Lower lobe of right lung (tissue), 2 donors: ENCODE measurements around the gene DENND4B. TPM values are rescaled to one million over a fixed set of nuclear protein-coding genes. Genes with fewer than 3 reads are reported as not detected.

Experiments used
- ATAC-seq, 2 donors: fragments of 200-7000 bp; cut with Tn5 transposase; one replicate each; pipeline ENCODE4 v1.9.1; 2020 to 2022; ENCODE audit warnings: mild to moderate bottlenecking in 2 of 2, moderate library complexity in 2 of 2
- DNase-seq: peaks from one replicate; pipeline ENCODE4 v3.0.0-alpha.2; 2020
- H3K27ac ChIP-seq: fragments of 200-600 bp; one replicate; pipeline ENCODE4 v1.8.0; 2022
- H3K27me3 ChIP-seq: fragments of 200-600 bp; one replicate; pipeline ENCODE4 v1.8.0; 2022; ENCODE audit warnings: low read depth
- H3K36me3 ChIP-seq: fragments of 200-600 bp; one replicate; pipeline ENCODE4 v1.8.0; 2022; ENCODE audit warnings: mild to moderate bottlenecking
- H3K4me1 ChIP-seq: fragments of 200-600 bp; one replicate; pipeline ENCODE4 v1.8.0; 2022
- H3K4me3 ChIP-seq: fragments of 200-600 bp; one replicate; pipeline ENCODE4 v1.8.0; 2022; ENCODE audit warnings: mild to moderate bottlenecking
- H3K9me3 ChIP-seq: fragments of 200-600 bp; one replicate; pipeline ENCODE4 v1.8.0; 2022
- CTCF ChIP-seq: fragments of 200-600 bp; IDR thresholded peaks from one replicate; pipeline ENCODE4 v1.8.0; 2022; ENCODE audit warnings: antibody characterized with exemption, mild to moderate bottlenecking
- intact Hi-C: fragments of 100-400 bp; cut with DNase I; formaldehyde crosslinking; loops from one replicate; pipeline ENCODE4 v1.11.0; 2022
- total RNA-seq: library from RNA; stranded (reverse); fragmentation: NEBNext Ultra II Directional; extraction: Animal tissue kit (Norgen Biotek cat#: 25700); gene quantifications from one replicate; pipeline ENCODE4 v1.2.1, GENCODE V29; 2021
- donor health status: DM: no; HTN: yes; CAD: no; lungs with severe emphysema.

Gene DENND4B
- total RNA-seq, 1 donor from 2014 or later, result 95.4 TPM

DNA sequence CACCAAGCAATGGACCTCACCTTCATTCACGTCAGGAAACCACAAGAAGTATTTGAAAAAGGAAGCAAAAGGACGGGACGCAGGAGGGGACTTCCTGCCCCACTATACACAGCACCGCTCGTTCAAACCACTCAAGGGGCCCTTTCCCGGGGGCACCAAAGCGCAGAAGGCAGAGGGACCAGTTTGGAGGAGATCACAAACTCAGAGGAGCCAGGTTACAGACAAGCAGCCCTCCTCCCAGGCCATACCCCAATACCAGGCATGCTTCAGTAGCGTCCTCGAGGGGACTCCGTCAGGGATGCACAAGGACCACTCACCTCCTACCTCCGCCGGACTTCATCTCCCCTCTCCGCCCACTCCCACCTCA lies 11.2 kb upstream of the DENND4B start:
- H3K27ac ChIP-seq, result peak overlapping the region; percentile 92
- peak; percentile 3 to 8 for ATAC-seq
- H3K4me1 ChIP-seq, result peaks cover 65% of the 10 kb centered on the region
- H3K36me3 ChIP-seq, result peaks cover 50% of the 10 kb centered on the region
- intact Hi-C loops, result no loop called here
- H3K4me3 ChIP-seq, result peak overlapping the region; percentile 95
- no peaks in the 10 kb centered on the region for H3K27me3 ChIP-seq
- TF ChIP-seq CTCF, result no peak
- DNase-seq, result no peak
- H3K9me3 ChIP-seq, result no peaks in the 10 kb centered on the region

DNA sequence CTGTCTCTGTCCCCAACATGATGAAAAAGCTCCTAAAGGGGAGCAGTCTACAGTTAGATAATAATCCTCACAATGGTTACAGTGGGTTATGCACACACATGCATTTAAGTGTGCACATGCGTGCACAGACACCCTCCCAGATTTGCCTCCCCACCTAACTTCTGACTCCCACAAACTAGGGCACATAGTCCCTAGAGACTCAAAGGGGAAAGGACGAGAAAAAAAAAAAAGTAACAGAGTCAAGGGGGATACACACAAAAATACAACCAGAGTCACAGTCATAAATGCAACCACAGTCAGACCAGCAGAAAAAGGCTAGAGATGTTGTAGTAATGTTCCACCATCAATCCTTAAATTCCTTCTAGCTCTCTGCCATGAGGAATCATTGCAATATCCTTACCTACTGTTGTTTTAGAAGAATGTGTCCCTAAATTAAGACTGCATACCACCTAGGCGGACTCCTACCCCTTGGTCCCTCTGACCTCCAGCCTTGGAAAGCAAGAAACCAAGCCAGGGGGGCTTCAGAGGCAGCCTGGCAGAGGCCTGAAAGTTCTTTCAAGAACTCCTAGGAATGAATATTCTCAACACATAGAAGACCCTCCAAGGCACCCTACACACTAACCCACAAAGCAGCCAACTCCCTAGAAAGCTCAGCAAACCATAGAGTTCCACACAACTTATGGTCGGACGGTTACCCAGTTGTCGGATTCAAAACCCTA lies 10.6 kb upstream of the DENND4B start:
- intact Hi-C loops, result no loop called here
- Histone ChIP-seq H3K27me3 (no peaks in the 10 kb centered on the region), H3K9me3 (no peaks in the 10 kb centered on the region), H3K4me3 (peak overlapping the region; percentile 95), H3K36me3 (peaks cover 56% of the 10 kb centered on the region), H3K27ac (peak overlapping the region; percentile 92), H3K4me1 (peaks cover 59% of the 10 kb centered on the region)
- DNase-seq (no peak), ATAC-seq (no peak)
- no peak for TF ChIP-seq CTCF

GRCh38 chr1:153954826-153955225 lies 8.3 kb upstream of the DENND4B start:
- intact Hi-C loops, result no loop called here
- ATAC-seq (no peak), DNase-seq (no peak)
- Histone ChIP-seq H3K9me3 (no peaks in the 10 kb centered on the region), H3K27ac (no peak overlapping the region), H3K27me3 (no peaks in the 10 kb centered on the region), H3K36me3 (peaks cover 58% of the 10 kb centered on the region), H3K4me3 (no peak overlapping the region), H3K4me1 (peaks cover 38% of the 10 kb centered on the region)
- TF ChIP-seq CTCF, result no peak

DNA sequence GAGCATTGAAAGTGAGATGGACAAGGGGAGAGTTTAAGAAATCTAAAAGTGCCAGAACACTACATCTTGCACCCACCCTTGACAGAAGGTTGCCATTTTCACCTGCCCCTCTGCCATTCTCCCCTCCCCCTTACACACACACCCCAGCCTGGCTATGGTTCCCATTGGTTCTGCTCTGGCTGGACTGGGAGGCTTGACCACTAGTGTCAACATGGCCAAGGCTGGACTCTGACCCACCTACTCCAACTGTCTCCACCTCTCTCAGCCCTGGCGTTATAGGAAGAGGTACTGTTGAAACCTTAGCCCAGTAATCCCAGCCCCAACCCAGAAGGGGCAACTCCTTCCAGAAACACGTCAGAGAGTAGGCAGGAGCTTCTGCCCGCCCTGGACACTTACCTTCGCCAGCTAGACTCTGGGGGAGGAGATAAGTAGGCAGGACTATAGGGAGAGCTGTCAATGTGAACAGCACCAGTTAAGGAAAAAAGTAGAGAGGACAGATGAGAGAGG lies 7.4 kb upstream of the DENND4B start:
- no peak for TF ChIP-seq CTCF
- DNase-seq, result no peak
- Histone ChIP-seq H3K9me3 (no peaks in the 10 kb centered on the region), H3K27ac (no peak overlapping the region), H3K36me3 (peaks cover 60% of the 10 kb centered on the region), H3K4me3 (no peak overlapping the region), H3K27me3 (no peaks in the 10 kb centered on the region), H3K4me1 (peaks cover 29% of the 10 kb centered on the region)
- no peak for ATAC-seq
- intact Hi-C loops, result no loop called here

DNA sequence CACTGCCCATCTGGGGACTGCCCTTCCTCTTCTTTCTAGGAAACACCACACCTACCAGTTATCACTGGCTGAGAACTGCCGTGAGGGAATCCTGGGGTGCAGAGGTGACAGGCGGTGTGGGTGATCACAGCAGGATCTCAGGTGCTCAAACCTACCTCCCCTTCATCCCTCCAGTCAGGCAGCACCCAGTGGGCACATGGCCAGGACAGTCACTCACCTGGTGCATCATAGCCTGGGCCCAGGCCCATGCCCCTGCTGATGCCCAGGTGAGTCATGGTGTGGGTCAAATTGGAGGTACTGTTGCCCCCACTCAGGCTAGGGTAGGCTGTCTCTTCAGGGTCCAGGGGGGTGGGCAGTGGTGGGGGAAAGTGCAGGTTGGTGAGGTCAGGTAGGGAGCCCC lies 5.3 kb upstream of the DENND4B start:
- no peak for TF ChIP-seq CTCF
- no peak overlapping the region for H3K4me3 ChIP-seq
- H3K27ac ChIP-seq, result no peak overlapping the region
- H3K36me3 ChIP-seq, result peaks cover 77% of the 10 kb centered on the region
- intact Hi-C loops, result no loop called here
- peaks cover 25% of the 10 kb centered on the region for H3K4me1 ChIP-seq
- no peaks in the 10 kb centered on the region for H3K9me3 ChIP-seq
- no peaks in the 10 kb centered on the region for H3K27me3 ChIP-seq
- no peak for DNase-seq
- ATAC-seq, result no peak
